ENCODE measurements around the gene UBE2J2. TPM values are rescaled to one million over a fixed set of nuclear protein-coding genes. Genes with fewer than 3 reads are reported as not detected.
A peak's percentile ranks its signal among the peaks of the same experiment; 100 is the strongest.

UBE2J2 gene
- total and polyA plus RNA-seq, 5 experiments from 2014 or later: 84.7 to 105 (median 92.9) TPM

DNA sequence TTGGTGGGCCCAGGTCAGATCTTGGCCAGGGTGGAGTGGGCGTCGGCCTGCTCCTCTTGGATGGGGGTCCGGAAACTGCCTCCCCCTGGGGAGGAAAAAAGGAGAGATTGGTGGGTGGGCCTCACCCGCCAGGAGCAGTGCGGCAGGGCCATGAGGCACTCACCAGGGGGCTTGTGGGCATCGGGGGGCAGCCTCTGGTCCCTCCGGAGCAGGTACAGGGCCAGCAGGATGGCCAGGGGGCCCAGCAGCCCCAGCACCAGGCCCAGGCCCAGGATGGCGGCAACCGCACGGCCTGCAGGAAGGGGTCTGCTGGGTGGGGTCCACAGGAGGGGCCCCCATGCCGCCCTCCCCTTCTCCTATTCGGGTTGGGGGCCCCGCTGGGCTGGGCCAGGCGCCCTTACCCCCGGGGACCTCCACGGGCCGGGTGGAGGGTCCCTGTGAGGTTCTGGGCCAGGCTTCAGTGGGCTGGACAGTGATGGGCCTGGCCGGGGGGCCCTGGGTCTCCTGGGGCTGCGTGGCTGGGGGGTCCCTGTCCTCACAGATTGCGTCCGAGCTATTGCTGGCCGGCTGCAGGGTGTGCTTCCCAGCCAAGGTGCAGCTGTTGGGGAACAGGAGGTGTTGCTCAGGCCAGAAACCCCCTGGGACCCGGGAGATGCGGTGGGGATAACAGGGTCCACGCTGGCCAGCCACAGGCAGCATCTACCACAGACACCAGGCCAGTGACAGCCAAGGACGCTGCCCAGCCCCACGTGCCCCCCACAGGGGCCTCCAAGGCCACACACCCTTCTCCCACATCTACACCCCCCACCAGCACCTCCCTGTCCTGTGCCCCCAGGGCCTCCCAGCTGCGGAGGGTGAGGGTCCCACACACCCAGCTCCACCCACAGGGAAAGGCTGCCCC is 61.9 kb downstream of the UBE2J2 start:
- Mint-ChIP-seq H3K4me3 (peak overlapping the region in 4 of 10 donors; percentile 19 to 57 (median 30)), H3K27ac (peak overlapping the region in 1 of 10 donors; percentile 52), H3K36me3 (peaks cover 0 to 5% (median 3%) of the 10 kb centered on the region in 3 donors), H3K9me3 (no peaks in the 10 kb centered on the region), H3K27me3 (peaks cover 0 to 7% (median 0%) of the 10 kb centered on the region in 5 donors), H3K4me1 (peaks cover 12 to 40% (median 36%) of the 10 kb centered on the region in 4 donors)
- ATAC-seq (no peak), DNase-seq (peak in 2 of 10 donors; percentile 7 to 55)
- POLR2A ChIA-PET: no interaction called here

DNA sequence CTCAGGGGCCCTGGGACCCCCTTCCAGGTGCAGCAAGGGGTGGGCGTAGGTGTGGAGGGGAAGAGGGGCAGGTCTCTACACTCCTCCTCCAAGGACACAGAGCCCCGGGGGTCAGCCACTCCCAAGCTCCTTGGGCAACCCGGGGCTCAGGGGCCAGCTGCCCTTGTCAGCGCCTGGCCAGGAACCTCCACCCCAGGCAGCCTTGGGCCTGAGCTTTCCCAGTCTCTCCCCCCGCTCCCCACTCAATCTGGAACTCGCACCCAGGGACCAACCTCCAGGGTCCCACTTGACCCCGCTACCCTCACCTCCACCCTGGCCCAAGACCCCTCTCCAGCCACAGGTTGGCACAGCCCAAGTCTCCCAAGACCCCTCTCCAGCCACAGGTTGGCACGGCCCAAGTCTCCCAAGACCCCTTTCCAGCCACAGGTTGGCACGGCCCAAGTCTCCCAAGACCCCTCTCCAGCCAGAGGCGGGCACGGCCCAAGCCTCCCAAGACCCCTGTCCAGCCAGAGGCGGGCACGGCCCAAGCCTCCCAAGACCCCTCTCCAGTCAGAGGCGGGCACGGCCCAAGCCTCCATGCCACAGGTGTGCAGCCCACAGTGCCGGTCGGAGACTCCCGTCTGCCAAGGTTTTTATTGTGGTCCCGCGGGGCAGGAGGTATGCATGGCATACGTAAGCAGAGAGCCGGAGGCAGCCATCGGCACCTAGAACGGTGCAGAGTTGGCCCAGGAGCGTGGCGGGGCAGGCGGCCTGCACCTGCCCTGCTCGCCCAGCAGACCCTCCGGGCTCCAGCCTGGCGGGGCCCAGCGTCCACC is 62.7 kb downstream of the UBE2J2 start:
- H3K4me1 Mint-ChIP-seq: peaks cover 10 to 40% (median 36%) of the 10 kb centered on the region in 4 donors
- H3K27me3 Mint-ChIP-seq: peaks cover 0 to 8% (median 0%) of the 10 kb centered on the region in 5 donors
- no peak overlapping the region for H3K4me3 Mint-ChIP-seq
- no peaks in the 10 kb centered on the region for H3K36me3 Mint-ChIP-seq
- DNase-seq (peak in 2 of 10 donors; percentile 4 to 60), ATAC-seq (no peak)
- POLR2A ChIA-PET: no interaction called here
- peak overlapping the region in 1 of 10 donors; percentile 63 for H3K27ac Mint-ChIP-seq
- H3K9me3 Mint-ChIP-seq: no peaks in the 10 kb centered on the region

DNA sequence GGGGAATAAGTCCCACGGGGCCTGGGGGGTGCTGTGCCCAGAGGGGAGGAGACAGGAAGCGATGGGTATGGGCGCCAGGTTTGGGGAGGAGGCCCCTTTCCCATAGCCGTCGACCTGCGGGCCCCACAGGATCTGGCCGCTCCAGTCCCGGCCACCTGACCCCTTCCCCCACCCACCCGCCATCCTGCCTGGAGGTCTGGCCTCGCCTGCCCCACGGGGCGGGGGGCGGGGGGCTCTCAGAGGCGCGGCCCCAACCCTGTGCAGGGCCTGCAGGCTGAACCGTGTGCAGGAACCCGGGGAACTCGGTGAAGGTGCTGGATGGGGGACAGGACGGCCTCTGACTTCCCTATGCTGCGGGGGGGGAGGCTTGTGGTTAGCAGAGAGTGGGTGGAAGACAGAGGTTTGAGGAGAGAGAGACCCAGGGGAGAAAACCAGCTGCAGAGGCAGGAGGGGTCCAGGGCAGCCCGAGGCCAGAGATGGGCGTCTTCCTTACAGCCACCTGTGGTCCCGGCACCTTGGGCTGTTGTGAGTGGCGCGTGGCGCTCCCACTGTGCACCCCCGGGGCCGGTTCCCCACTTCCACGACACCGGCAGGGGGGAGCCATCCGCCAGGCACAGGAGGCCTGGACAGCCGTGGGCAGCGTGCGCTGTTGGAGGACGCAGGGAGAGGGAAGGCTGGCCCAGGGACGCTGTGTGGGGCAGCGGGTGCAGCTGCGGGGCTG is 64.8 kb downstream of the UBE2J2 start:
- peak overlapping the region in 9 of 10 donors; percentile 22 to 89 (median 75) for H3K27ac Mint-ChIP-seq
- DNase-seq: peak in 5 of 10 donors; percentile 20 to 68 (median 36)
- POLR2A ChIA-PET: no interaction called here
- peaks cover 5 to 28% (median 23%) of the 10 kb centered on the region in 4 donors for H3K4me1 Mint-ChIP-seq
- peak overlapping the region; percentile 59 to 89 (median 82) for H3K4me3 Mint-ChIP-seq
- H3K27me3 Mint-ChIP-seq: peaks cover 0 to 8% (median 0%) of the 10 kb centered on the region in 5 donors
- H3K9me3 Mint-ChIP-seq: no peaks in the 10 kb centered on the region
- H3K36me3 Mint-ChIP-seq: no peaks in the 10 kb centered on the region
- ATAC-seq: peak; percentile 27 to 51

DNA sequence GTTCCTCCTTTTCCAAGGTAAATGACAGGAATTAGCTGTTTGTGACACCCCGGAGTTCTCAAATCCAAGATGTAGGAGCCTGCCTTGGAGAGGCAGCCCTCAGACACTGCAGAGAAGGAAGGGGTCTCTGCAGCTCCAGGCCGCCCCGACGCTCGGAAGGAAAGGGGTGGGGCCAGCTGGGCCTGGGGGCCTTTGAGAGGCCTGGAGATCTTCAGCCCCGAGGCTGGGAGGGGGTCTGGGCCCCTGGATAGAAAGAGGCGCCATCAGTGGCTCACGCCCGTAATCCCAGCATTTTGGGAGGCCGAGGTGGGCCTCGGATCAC is 66.1 kb downstream of the UBE2J2 start:
- H3K4me3 Mint-ChIP-seq: peak overlapping the region in 2 of 10 donors; percentile 56 to 80
- DNase-seq (peak in 1 of 10 donors; percentile 5), ATAC-seq (no peak)
- H3K36me3 Mint-ChIP-seq: no peaks in the 10 kb centered on the region
- H3K4me1 Mint-ChIP-seq: peaks cover 5 to 28% (median 22%) of the 10 kb centered on the region in 4 donors
- POLR2A ChIA-PET: interaction anchor here (0.7 to 0.9 kb wide), 3 partner anchors 9 to 138 kb away, joined by 3 to 4 read pairs (median 3); no protein-coding TSS in a partner anchor
- peaks cover 0 to 8% (median 0%) of the 10 kb centered on the region in 5 donors for H3K27me3 Mint-ChIP-seq
- H3K9me3 Mint-ChIP-seq: no peaks in the 10 kb centered on the region
- peak overlapping the region in 2 of 10 donors; percentile 79 to 89 for H3K27ac Mint-ChIP-seq

DNA sequence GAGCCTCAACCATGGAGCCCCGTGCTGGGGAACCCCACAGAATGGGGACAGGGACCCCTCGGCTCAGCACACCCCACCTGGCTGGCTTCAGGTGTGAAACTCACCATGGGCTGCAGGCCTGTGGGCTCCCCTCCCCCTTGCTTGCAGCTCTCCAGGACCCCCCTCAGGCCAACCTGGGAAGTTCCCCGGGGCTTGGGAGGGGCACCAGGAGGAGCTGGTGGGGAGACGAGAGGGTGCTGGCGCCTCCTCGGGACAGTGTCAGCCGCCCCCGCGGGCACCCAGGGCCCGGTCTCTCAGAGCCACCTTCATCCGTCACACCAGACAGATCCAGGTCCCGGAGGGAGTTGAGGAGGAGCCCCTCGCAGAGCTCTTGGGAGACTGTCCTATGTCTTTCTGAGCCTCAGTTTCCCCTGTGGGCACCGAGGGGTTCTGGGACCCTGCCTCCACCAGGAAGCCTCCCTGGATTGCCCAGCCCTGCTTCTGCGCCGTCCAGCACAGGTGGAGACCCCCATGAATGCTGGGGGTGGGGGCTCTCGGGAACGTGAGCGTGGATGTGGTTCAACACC is 66.6 kb downstream of the UBE2J2 start:
- peaks cover 0 to 8% (median 0%) of the 10 kb centered on the region in 5 donors for H3K27me3 Mint-ChIP-seq

DNA sequence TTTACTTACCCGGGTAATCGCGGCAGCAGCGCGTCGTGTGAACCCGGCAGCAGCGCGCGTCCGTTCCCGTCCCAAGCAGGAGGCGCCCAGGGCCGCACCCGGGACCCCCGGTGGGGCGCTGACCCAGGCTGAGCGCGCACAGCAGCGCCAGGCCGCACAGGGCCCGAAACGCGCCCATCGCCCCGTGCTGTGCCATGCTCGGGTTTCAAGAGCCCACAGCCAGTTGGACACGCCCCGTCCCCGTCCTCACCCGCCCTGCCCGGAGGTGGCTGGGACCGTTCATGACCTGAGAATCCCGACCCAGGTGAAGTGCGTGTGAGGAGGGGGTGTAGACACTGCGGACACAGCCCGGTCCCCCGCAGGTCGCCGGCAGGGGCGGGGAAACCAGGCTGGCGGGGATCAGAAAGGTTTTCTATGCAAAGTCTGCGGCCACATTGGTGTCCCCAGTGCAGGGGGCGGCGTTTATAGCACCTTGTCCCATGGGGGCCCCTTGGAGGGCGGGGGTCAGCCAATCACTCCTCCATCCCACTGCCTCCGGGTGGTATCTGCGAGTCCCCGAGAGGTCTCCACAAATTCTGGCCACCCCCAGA is 67.2 kb downstream of the UBE2J2 start, which contains the start of gene TNFRSF18:
TSS of gene TNFRSF18 (minus strand) at position 217 of the 590 bp plus-strand sequence. CDS start at position 196, 21 bp downstream.
- peak in 1 of 2 donors; percentile 20 for ATAC-seq
- POLR2A ChIA-PET: interaction anchor here (0.9 kb wide), 1 partner anchor 137 kb away, joined by 3 read pairs; no protein-coding TSS in a partner anchor
- peak in 2 of 10 donors; percentile 11 to 66 for DNase-seq

More for the DNA sequence above, 66.6 kb downstream of the UBE2J2 start:
- POLR2A ChIA-PET: interaction anchor here (0.7 to 0.9 kb wide), 2 partner anchors 12 to 138 kb away, joined by 3 to 4 read pairs; no protein-coding TSS in a partner anchor
- no peaks in the 10 kb centered on the region for H3K9me3 Mint-ChIP-seq
- ATAC-seq (no peak), DNase-seq (peak in 2 of 10 donors; percentile 5 to 62)
- no peaks in the 10 kb centered on the region for H3K36me3 Mint-ChIP-seq
- peaks cover 5 to 28% (median 21%) of the 10 kb centered on the region in 4 donors for H3K4me1 Mint-ChIP-seq
- peak overlapping the region in 1 of 10 donors; percentile 49 for H3K27ac Mint-ChIP-seq
- peak overlapping the region in 8 of 10 donors; percentile 22 to 80 (median 48) for H3K4me3 Mint-ChIP-seq

DNA sequence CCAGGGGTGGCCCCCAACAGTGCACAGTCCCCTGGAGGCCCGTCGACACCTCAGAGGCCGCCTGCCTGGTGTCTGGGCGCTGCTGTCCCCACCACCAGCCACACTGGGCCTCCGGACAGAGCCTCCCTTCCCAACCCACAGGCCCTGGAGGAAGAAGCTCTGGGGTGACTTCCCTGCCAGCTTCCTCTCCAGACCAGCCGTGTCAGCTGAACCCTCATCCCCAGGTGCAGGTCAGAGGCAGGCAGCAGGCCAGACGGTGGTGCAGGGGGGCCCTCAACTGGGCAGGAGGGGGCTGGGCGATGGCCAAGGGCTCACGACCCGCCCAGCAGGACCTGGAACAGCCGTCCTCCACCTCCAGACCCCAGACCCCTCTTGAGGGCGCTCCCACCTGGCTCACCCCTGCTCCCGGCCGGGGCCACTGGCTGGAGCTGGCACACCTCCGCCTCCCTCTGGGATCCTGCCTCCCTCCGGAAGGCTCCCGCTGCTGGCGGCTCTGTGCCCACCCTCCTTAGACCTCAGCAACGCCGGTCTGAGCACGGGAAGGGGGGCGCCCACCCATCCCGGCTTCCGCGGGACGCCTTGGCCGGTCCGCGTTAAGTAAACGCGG is 67.8 kb downstream of the UBE2J2 start:
- Mint-ChIP-seq H3K36me3 (no peaks in the 10 kb centered on the region), H3K27me3 (peaks cover 0 to 8% (median 0%) of the 10 kb centered on the region in 5 donors), H3K4me1 (peaks cover 5 to 28% (median 19%) of the 10 kb centered on the region in 4 donors), H3K9me3 (no peaks in the 10 kb centered on the region), H3K4me3 (peak overlapping the region in 6 of 10 donors; percentile 36 to 58 (median 49)), H3K27ac (no peak overlapping the region)
- DNase-seq: peak in 2 of 10 donors; percentile 6 to 61
- no peak for ATAC-seq
- POLR2A ChIA-PET: interaction anchor here (0.8 to 1.0 kb wide), 2 partner anchors 49 to 166 kb away, joined by 3 read pairs; no protein-coding TSS in a partner anchor

More for the DNA sequence above, 67.2 kb downstream of the UBE2J2 start, which contains the start of gene TNFRSF18:
- Mint-ChIP-seq H3K36me3 (no peaks in the 10 kb centered on the region), H3K27me3 (peaks cover 0 to 8% (median 0%) of the 10 kb centered on the region in 5 donors), H3K9me3 (no peaks in the 10 kb centered on the region), H3K4me3 (peak within 1 kb of the TSS in 8 of 10 donors; percentile 22 to 80 (median 50)), H3K27ac (peak within 1 kb of the TSS in 1 of 10 donors; percentile 49), H3K4me1 (peaks cover 5 to 28% (median 20%) of the 10 kb centered on the region in 4 donors)

DNA sequence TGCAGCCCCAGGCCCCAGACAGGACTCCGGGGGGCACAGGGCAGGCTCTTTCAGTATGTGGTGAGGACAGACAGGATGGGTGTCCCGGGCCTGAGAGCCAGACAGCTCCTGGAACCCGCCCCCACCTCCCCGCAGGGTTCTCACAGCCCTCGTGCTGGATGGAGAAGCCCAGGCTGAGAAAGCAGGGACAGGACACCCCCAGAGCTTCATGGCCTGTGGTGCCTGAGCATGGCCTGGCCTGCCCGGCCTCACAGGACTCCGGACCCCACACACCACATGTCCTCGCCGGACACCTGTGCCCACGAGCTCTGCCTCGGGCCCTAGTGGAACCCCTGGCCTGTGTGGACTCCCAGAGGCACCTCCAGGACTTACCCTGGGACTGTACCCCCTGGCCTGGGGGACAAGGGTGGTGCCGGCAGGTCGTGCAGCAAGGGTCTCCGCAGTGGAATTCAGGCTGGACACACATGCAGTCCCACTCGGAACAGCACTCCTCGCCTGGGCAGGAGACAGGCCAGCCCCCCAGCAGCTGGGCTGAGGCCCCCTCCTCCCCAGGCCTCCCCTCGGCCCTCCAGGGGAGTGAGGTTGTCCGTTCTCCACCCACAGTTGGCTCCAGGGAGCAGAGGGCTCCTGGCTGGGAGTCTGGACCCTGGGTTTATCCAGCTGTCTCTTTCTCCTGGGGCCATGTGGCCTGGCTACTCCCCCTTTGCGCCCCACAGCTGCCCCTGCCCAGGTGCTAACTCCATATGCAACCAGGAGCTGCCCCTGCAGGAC is 68.5 kb downstream of the UBE2J2 start:
- POLR2A ChIA-PET: interaction anchor here (0.8 to 1.0 kb wide), 3 partner anchors 7 to 165 kb away, joined by 3 read pairs; no protein-coding TSS in a partner anchor
- H3K36me3 Mint-ChIP-seq: no peaks in the 10 kb centered on the region
- peaks cover 5 to 28% (median 23%) of the 10 kb centered on the region in 4 donors for H3K4me1 Mint-ChIP-seq
- no peak overlapping the region for H3K27ac Mint-ChIP-seq
- H3K4me3 Mint-ChIP-seq: peak overlapping the region in 3 of 10 donors; percentile 36 to 56 (median 50)
- H3K27me3 Mint-ChIP-seq: peaks cover 0 to 8% (median 0%) of the 10 kb centered on the region in 5 donors
- peak in 1 of 10 donors; percentile 55 for DNase-seq
- ATAC-seq: no peak
- no peaks in the 10 kb centered on the region for H3K9me3 Mint-ChIP-seq

DNA sequence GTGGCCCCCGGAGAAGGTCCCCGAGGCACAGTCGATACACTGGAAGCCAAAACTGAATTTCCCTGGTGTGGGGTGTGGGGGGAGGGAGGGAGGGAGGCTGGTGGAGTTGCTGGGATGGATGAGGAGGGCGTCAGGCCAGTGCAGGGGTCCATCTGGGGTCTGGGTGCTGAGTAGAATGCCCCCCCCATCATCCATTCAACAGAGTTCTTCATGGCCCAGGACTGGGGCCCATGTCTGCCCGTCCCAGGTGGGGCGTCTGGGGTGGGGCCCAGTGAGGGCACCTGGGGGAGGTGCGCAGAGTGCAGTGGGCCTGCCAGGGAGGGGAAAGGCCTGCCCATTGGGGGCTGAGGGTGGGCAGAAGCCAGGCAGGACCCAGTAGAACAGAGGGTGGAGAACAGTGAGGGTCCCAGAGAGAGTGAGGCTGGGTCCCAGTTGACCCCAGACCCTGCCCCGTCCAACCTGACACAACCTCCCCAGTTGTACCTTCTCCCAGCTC is 69.2 kb downstream of the UBE2J2 start:
- Mint-ChIP-seq H3K27ac (peak overlapping the region in 1 of 10 donors; percentile 68), H3K9me3 (no peaks in the 10 kb centered on the region), H3K4me1 (peaks cover 5 to 28% (median 24%) of the 10 kb centered on the region in 4 donors), H3K4me3 (no peak overlapping the region), H3K36me3 (no peaks in the 10 kb centered on the region), H3K27me3 (peaks cover 0 to 8% (median 0%) of the 10 kb centered on the region in 5 donors)
- ATAC-seq: no peak
- DNase-seq: peak in 1 of 10 donors; percentile 55
- POLR2A ChIA-PET: interaction anchor here (1.0 kb wide), 1 partner anchor 8 kb away, joined by 3 read pairs; no protein-coding TSS in a partner anchor
